ENCODE measurements around the gene PPIL4. TPM values are rescaled to one million over a fixed set of nuclear protein-coding genes. Genes with fewer than 3 reads are reported as not detected.

The PPIL4 gene
- total and polyA plus RNA-seq, 2 donors (not counting 3 experiments of a cell fraction or from before 2014, with no cell fraction given), result 2.2 to 27.8 TPM

DNA sequence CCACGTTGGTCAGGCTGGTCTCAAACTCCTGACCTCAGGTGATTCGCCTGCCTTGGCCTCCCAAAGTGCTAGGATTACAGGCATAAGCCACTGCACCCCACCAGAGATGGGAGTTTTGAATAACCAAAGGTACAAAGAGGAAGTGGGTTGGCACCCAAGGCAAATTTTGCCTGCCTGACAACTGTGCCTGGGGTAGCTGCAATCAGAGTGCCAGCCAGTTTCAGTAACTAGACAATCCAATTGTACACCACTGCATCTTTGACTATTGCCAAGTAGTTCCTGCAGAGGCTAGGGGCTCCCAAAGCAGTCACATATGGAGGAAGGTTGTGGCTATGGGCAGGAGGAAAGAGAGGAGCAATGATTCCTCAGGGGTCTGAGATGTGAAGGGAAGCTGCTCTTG, 77.7 kb downstream of the PPIL4 start:
- H3K4me1 ChIP-seq (ENCODE audit: control insufficient read depth, extremely low read depth, insufficient read depth, low read length), result no peaks in the 10 kb centered on the region
- H3K36me3 ChIP-seq (ENCODE audit: control insufficient read depth in 2 of 2, extremely low read depth in 1 of 2, insufficient read depth in 2 of 2, low read length in 2 of 2), result no peaks in the 10 kb centered on the region
- FAIRE-seq (no peak), DNase-seq (ENCODE audit: low read depth, low spot score) (no peak)
- no peak overlapping the region for H3K4me2 ChIP-seq (ENCODE audit: insufficient read depth, low read length)
- peaks cover 9 to 12% of the 10 kb centered on the region in 2 experiments for H3K27me3 ChIP-seq (ENCODE audit: control insufficient read depth in 2 of 2, insufficient read depth in 2 of 2, low read length in 2 of 2)
- intact Hi-C loops (cut with micrococcal nuclease) (no loop called here), dilution Hi-C loops (cut with MboI; ENCODE audit: extremely low pct_ligation_motif_present, low sequenced_read_pairs) (no loop called here)
- no peak overlapping the region for H3K9ac ChIP-seq (replicated peaks; ENCODE audit: extremely low read depth, insufficient read depth, low read length)
- no peak overlapping the region for H3K4me3 ChIP-seq (replicated peaks in 1 of 3; ENCODE audit: insufficient read depth in 1 of 3, low read depth in 1 of 3, low read length in 3 of 3)
- H3K9me3 ChIP-seq (replicated peaks; ENCODE audit: control insufficient read depth, insufficient read depth, low read length), result no peaks in the 10 kb centered on the region
- POLR2A ChIA-PET, result no interaction called here
- H3K9me1 ChIP-seq (replicated peaks; ENCODE audit: control insufficient read depth, extremely low read depth, insufficient read depth, low read length), result no peaks in the 10 kb centered on the region
- CTCF ChIA-PET, result no interaction called here
- no peaks in the 10 kb centered on the region for H3K79me2 ChIP-seq (ENCODE audit: control insufficient read depth, insufficient read depth, low read length)
- H3K27ac ChIP-seq (ENCODE audit: insufficient read depth, low read depth, low read length), result no peak overlapping the region
- BruUV-seq (replicated peaks), result no TSS peak
- no peak overlapping the region for H2AFZ ChIP-seq (ENCODE audit: low read depth, low read length)
- no peaks in the 10 kb centered on the region for H4K20me1 ChIP-seq (replicated peaks; ENCODE audit: control insufficient read depth, extremely low read depth, insufficient read depth, low read length)
- TF ChIP-seq POLR2AphosphoS5 (IDR thresholded peaks at IDR 0.05; ENCODE audit: insufficient read depth, low read depth, low read length), result no peak
- no peak for TF ChIP-seq FOS (IDR thresholded peaks at IDR 0.05; ENCODE audit: borderline replicate concordance, insufficient read depth, low read length)
- TF ChIP-seq MYC (IDR thresholded peaks at IDR 0.05; ENCODE audit: low read depth, low read length), result no peak
- TF ChIP-seq, protein P1, sequence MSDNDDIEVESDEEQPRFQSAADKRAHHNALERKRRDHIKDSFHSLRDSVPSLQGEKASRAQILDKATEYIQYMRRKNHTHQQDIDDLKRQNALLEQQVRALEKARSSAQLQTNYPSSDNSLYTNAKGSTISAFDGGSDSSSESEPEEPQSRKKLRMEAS (IDR thresholded peaks at IDR 0.05; ENCODE audit: insufficient read depth, insufficient read length), result no peak
- TF ChIP-seq GATA2 (IDR thresholded peaks at IDR 0.05; ENCODE audit: insufficient read depth, insufficient read length, low read depth, low read length), result no peak
- TF ChIP-seq EZH2 (IDR thresholded peaks at IDR 0.05; ENCODE audit: borderline replicate concordance, low read depth, low read length, severe bottlenecking), result no peak
- TF ChIP-seq JUN (IDR thresholded peaks at IDR 0.05; ENCODE audit: borderline replicate concordance, insufficient read depth, insufficient read length, low read depth), result no peak
- no peak for TF ChIP-seq POLR2A (IDR thresholded peaks at IDR 0.05; ENCODE audit: low read depth, low read length)
- TF ChIP-seq, protein P2, sequence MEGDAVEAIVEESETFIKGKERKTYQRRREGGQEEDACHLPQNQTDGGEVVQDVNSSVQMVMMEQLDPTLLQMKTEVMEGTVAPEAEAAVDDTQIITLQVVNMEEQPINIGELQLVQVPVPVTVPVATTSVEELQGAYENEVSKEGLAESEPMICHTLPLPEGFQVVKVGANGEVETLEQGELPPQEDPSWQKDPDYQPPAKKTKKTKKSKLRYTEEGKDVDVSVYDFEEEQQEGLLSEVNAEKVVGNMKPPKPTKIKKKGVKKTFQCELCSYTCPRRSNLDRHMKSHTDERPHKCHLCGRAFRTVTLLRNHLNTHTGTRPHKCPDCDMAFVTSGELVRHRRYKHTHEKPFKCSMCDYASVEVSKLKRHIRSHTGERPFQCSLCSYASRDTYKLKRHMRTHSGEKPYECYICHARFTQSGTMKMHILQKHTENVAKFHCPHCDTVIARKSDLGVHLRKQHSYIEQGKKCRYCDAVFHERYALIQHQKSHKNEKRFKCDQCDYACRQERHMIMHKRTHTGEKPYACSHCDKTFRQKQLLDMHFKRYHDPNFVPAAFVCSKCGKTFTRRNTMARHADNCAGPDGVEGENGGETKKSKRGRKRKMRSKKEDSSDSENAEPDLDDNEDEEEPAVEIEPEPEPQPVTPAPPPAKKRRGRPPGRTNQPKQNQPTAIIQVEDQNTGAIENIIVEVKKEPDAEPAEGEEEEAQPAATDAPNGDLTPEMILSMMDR (IDR thresholded peaks at IDR 0.05; ENCODE audit: extremely low read depth in 1 of 2, insufficient read depth in 1 of 2, low read depth in 1 of 2, low read length in 2 of 2), result no peak
